Endothelial cell of umbilical vein (primary cell): ENCODE results near the gene NCBP1. TPM values are rescaled to one million over a fixed set of nuclear protein-coding genes. Genes with fewer than 3 reads are reported as not detected.

ENCODE experiments used
- BruUV-seq: library from RNA; stranded (reverse); fragments of 400-500 nt; replicated peaks from 2 replicates; lab custom pipeline; 2021; lab: Mats Ljungman, UMichigan
- CTCF ChIA-PET: fragments of 300-600, 350-600 bp; sonication (Branson Sonifier 250); formaldehyde crosslinking; loops from one replicate; lab custom pipeline; 2021; ENCODE audit warnings: antibody characterized with exemption, inconsistent platforms; lab: Charles Lee
- POLR2A ChIA-PET: fragments of 300-600, 350-600 bp; sonication (Branson Sonifier 250); formaldehyde crosslinking; loops from one replicate; lab custom pipeline; 2021; ENCODE audit warnings: antibody characterized with exemption, inconsistent platforms; lab: Charles Lee
- DNase-seq: peaks from one replicate; pipeline ENCODE4 v3.0.0-alpha.2; 2011; ENCODE audit warnings: low read depth, low spot score
- FAIRE-seq: peaks from 2 replicates; lab custom pipeline; 2011; peaks lifted over from hg19 to GRCh38; lab: Jason Lieb, UNC
- H2AFZ ChIP-seq: 2 replicates; pipeline ENCODE4 v1.6.0; 2012; ENCODE audit warnings: low read depth, low read length, control low read depth, inconsistent platforms
- H3K27ac ChIP-seq: 2 replicates; pipeline ENCODE4 v1.5.1; 2011; ENCODE audit warnings: low read depth, mild to moderate bottlenecking, control low read depth, low read length, moderate library complexity; ENCODE audit not compliant: insufficient read depth
- H3K27me3 ChIP-seq, 2 experiments: 2 replicates each; pipeline versions ENCODE4 v1.6.0 to v1.6.1; 2011; ENCODE audit warnings: low read length in 2 of 2, mixed read lengths in 1 of 2; ENCODE audit not compliant: control insufficient read depth in 2 of 2, insufficient read depth in 2 of 2
- H3K36me3 ChIP-seq, 2 experiments: 2 replicates in 1 of 2; 3 replicates in 1 of 2; pipeline ENCODE4 v1.5.1; 2011; ENCODE audit warnings: low read length in 2 of 2, mild to moderate bottlenecking in 1 of 2, moderate library complexity in 1 of 2; ENCODE audit not compliant: control insufficient read depth in 2 of 2, insufficient read depth in 2 of 2; ENCODE audit errors: extremely low read depth in 1 of 2
- H3K4me1 ChIP-seq: 3 replicates; pipeline ENCODE4 v1.5.1; 2011; ENCODE audit warnings: mild to moderate bottlenecking, low read length; ENCODE audit not compliant: control insufficient read depth, insufficient read depth; ENCODE audit errors: extremely low read depth
- H3K4me2 ChIP-seq: 2 replicates; pipeline ENCODE4 v1.6.1; 2011; ENCODE audit warnings: low read length, control low read depth, mixed read lengths; ENCODE audit not compliant: insufficient read depth
- H3K4me3 ChIP-seq, 3 experiments: fragments of 200-600 bp in 1 of 3; sonication (generic), shearing (Covaris generic) in 1 of 3; replicated peaks in 1 of 3; 2 replicates each; pipeline ENCODE4 v1.5.1; 2011 to 2016; ENCODE audit warnings: control low read depth in 3 of 3, low read length in 3 of 3, mild to moderate bottlenecking in 2 of 3, inconsistent platforms in 1 of 3, low read depth in 1 of 3, moderate library complexity in 1 of 3; ENCODE audit not compliant: insufficient read depth in 1 of 3
- H3K79me2 ChIP-seq: 2 replicates; pipeline ENCODE4 v1.6.0; 2012; ENCODE audit warnings: low read length, inconsistent platforms; ENCODE audit not compliant: control insufficient read depth, insufficient read depth
- H3K9ac ChIP-seq: replicated peaks from 2 replicates; pipeline ENCODE3; 2011; ENCODE audit warnings: low read length, control low read depth; ENCODE audit not compliant: insufficient read depth; ENCODE audit errors: extremely low read depth
- H3K9me1 ChIP-seq: replicated peaks from 3 replicates; pipeline ENCODE4 v1.6.0; 2011; ENCODE audit warnings: mild to moderate bottlenecking, low read length; ENCODE audit not compliant: control insufficient read depth, insufficient read depth; ENCODE audit errors: extremely low read depth
- H3K9me3 ChIP-seq: replicated peaks from 2 replicates; pipeline ENCODE4 v1.5.1; 2012; ENCODE audit warnings: low read length, inconsistent platforms; ENCODE audit not compliant: control insufficient read depth, insufficient read depth
- H4K20me1 ChIP-seq: replicated peaks from 2 replicates; pipeline ENCODE3; 2011; ENCODE audit warnings: mild to moderate bottlenecking, low read length; ENCODE audit not compliant: control insufficient read depth, insufficient read depth; ENCODE audit errors: extremely low read depth
- EZH2 ChIP-seq: IDR thresholded peaks from 2 replicates; pipeline ENCODE4 v1.6.1; 2012; ENCODE audit warnings: borderline replicate concordance, low read depth, mild to moderate bottlenecking, moderate library complexity, low read length, inconsistent platforms; ENCODE audit not compliant: severe bottlenecking
- FOS ChIP-seq: IDR thresholded peaks from 2 replicates; pipeline ENCODE4 v1.6.1; 2011; ENCODE audit warnings: mild to moderate bottlenecking, low read length, moderate library complexity, borderline replicate concordance; ENCODE audit not compliant: insufficient read depth
- GATA2 ChIP-seq: IDR thresholded peaks from 2 replicates; pipeline ENCODE4 v1.7.0; 2011; ENCODE audit warnings: low read depth, mild to moderate bottlenecking, moderate library complexity, mixed read lengths, low read length; ENCODE audit not compliant: insufficient read length, insufficient read depth
- JUN ChIP-seq: IDR thresholded peaks from 2 replicates; pipeline ENCODE4 v1.6.1; 2011; ENCODE audit warnings: borderline replicate concordance, low read depth; ENCODE audit not compliant: insufficient read length, insufficient read depth
- MAX ChIP-seq: IDR thresholded peaks from 2 replicates; pipeline ENCODE4 v1.6.1; 2011; ENCODE audit not compliant: insufficient read depth, insufficient read length
- MYC ChIP-seq: IDR thresholded peaks from one replicate; pipeline ENCODE4 v1.6.1; 2011; ENCODE audit warnings: mild to moderate bottlenecking, low read depth, low read length
- POLR2A ChIP-seq: IDR thresholded peaks from 2 replicates; pipeline ENCODE4 v1.6.1; 2012; ENCODE audit warnings: low read depth, mild to moderate bottlenecking, control low read depth, low read length
- POLR2AphosphoS5 ChIP-seq: IDR thresholded peaks from 2 replicates; pipeline ENCODE4 v1.6.1; 2012; ENCODE audit warnings: low read depth, mild to moderate bottlenecking, control low read depth, low read length, moderate library complexity; ENCODE audit not compliant: insufficient read depth
- dilution Hi-C: fragments of 300-500 bp; cut with MboI; formaldehyde crosslinking; loops from one replicate; pipeline ENCODE4 v1.15.0; 2019; ENCODE audit warnings: low sequenced_read_pairs; ENCODE audit not compliant: extremely low pct_ligation_motif_present
- intact Hi-C: fragments of 100-400 bp; cut with micrococcal nuclease; formaldehyde crosslinking; loops from one replicate; pipeline ENCODE4 v1.10.0; 2022
- polyA plus RNA-seq, 4 experiments: library from polyadenylated mRNA; depleted of rRNA in 3 of 4; stranded (reverse) in 3 of 4; unstranded in 1 of 4; fragments of >200 nt; gene quantifications; 2 replicates each; pipeline versions ENCODE4 v1.2.1 to v1.2.3, GENCODE V29; 2011 to 2012; ENCODE audit warnings: missing spikeins in 1 of 4
- total RNA-seq: library from RNA; stranded (reverse); gene quantifications from 2 replicates; pipeline ENCODE4 v1.2.3, GENCODE V29; 2021
- TF ChIP-seq, protein P1 (sequence below), 2 donors: IDR thresholded peaks; 1 replicate in 1 of 2; 2 replicates in 1 of 2; pipeline ENCODE4 v1.5.1; 2011; ENCODE audit warnings: low read length in 2 of 2, mild to moderate bottlenecking in 2 of 2, moderate library complexity in 2 of 2, control low read depth in 1 of 2, inconsistent platforms in 1 of 2, low read depth in 1 of 2; ENCODE audit not compliant: insufficient read depth in 1 of 2; ENCODE audit errors: extremely low read depth in 1 of 2

The NCBP1 gene
- total and polyA plus RNA-seq, 2 donors (not counting 3 experiments of a cell fraction or from before 2014, with no cell fraction given): 10.9 to 45.3 TPM

GRCh38 chr9:97721396-97721795 lies 87.8 kb downstream of the NCBP1 start:
- intact Hi-C loops: no loop called here
- CTCF ChIA-PET: interaction anchor here (1.3 kb wide), 1 partner anchor 169 kb away, joined by 4 read pairs; no protein-coding TSS in a partner anchor
- no peak for TF ChIP-seq FOS
- no peak for TF ChIP-seq GATA2
- TF ChIP-seq JUN: no peak
- TF ChIP-seq POLR2A: no peak
- no peak for TF ChIP-seq POLR2AphosphoS5
- no peak for TF ChIP-seq MAX
- TF ChIP-seq, protein P1, sequence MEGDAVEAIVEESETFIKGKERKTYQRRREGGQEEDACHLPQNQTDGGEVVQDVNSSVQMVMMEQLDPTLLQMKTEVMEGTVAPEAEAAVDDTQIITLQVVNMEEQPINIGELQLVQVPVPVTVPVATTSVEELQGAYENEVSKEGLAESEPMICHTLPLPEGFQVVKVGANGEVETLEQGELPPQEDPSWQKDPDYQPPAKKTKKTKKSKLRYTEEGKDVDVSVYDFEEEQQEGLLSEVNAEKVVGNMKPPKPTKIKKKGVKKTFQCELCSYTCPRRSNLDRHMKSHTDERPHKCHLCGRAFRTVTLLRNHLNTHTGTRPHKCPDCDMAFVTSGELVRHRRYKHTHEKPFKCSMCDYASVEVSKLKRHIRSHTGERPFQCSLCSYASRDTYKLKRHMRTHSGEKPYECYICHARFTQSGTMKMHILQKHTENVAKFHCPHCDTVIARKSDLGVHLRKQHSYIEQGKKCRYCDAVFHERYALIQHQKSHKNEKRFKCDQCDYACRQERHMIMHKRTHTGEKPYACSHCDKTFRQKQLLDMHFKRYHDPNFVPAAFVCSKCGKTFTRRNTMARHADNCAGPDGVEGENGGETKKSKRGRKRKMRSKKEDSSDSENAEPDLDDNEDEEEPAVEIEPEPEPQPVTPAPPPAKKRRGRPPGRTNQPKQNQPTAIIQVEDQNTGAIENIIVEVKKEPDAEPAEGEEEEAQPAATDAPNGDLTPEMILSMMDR (IDR thresholded peaks at IDR 0.05; ENCODE audit: extremely low read depth in 1 of 2, insufficient read depth in 1 of 2, low read depth in 1 of 2, low read length in 2 of 2): no peak
- TF ChIP-seq EZH2: no peak
- no peak for TF ChIP-seq MYC

More at GRCh38 chr9:97721396-97721795, 87.8 kb downstream of the NCBP1 start:
- Histone ChIP-seq H2AFZ (no peak overlapping the region), H3K9me1 (no peaks in the 10 kb centered on the region), H3K79me2 (no peaks in the 10 kb centered on the region), H3K4me2 (no peak overlapping the region), H3K9ac (no peak overlapping the region), H4K20me1 (no peaks in the 10 kb centered on the region), H3K27me3 (peaks cover 10 to 13% of the 10 kb centered on the region in 2 experiments), H3K36me3 (no peaks in the 10 kb centered on the region), H3K4me3 (no peak overlapping the region), H3K9me3 (no peaks in the 10 kb centered on the region), H3K4me1 (no peaks in the 10 kb centered on the region), H3K27ac (no peak overlapping the region)
- dilution Hi-C loops: no loop called here
- POLR2A ChIA-PET: no interaction called here
- DNase-seq: no peak
- no peak for FAIRE-seq
- no TSS peak for BruUV-seq
